Measurements from ENCODE around the gene COL27A1.

GRCh38 chr9:114112778-114113584 is 42.4 kb upstream of the COL27A1 start:
- no peak for TF ChIP-seq CTCF (IDR thresholded peaks at IDR 0.05; ENCODE audit: insufficient read depth, low read length)
- no peak for TF ChIP-seq GABPA (IDR thresholded peaks at IDR 0.05; ENCODE audit: low read depth)
- no peak for TF ChIP-seq REST (IDR thresholded peaks at IDR 0.05; ENCODE audit: insufficient replicate concordance, low read depth)
